Ascending aorta (tissue), 2 donors: ENCODE measurements around the gene KRTAP19-7. TPM values are rescaled to one million over a fixed set of nuclear protein-coding genes. Genes with fewer than 3 reads are reported as not detected.

Source experiments
- DNase-seq, 2 donors: peaks; one replicate each; pipeline ENCODE4 v3.0.0-alpha.2; 2019; ENCODE audit warnings: low spot score in 2 of 2
- H3K27ac ChIP-seq, 2 donors: fragments of 200-600 bp; sonication (generic); one replicate each; pipeline ENCODE4 v1.5.1; 2016 to 2017; ENCODE audit warnings: mild to moderate bottlenecking in 1 of 2
- H3K27me3 ChIP-seq: fragments of 200-600 bp; sonication (generic); one replicate; pipeline ENCODE4 v1.5.1; 2017
- H3K36me3 ChIP-seq, 2 donors: fragments of 200-600 bp; sonication (generic); one replicate each; pipeline ENCODE4 v1.5.1; 2016
- H3K4me1 ChIP-seq, 2 donors: fragments of 200-600 bp; sonication (generic); one replicate each; pipeline ENCODE4 v1.5.1; 2016 to 2017; ENCODE audit warnings: mild to moderate bottlenecking in 1 of 2
- H3K4me3 ChIP-seq, 2 donors: fragments of 200-600 bp; sonication (generic); one replicate each; pipeline ENCODE4 v1.5.1; 2016 to 2017; ENCODE audit warnings: mild to moderate bottlenecking in 1 of 2
- H3K9me3 ChIP-seq, 2 donors: fragments of 200-600 bp; sonication (generic); one replicate each; pipeline ENCODE4 v1.5.1; 2016
- intact Hi-C: fragments of 100-400 bp; cut with DNase I; formaldehyde crosslinking; loops from one replicate; pipeline ENCODE4 v1.15.1; 2023
- total RNA-seq: library from RNA; depleted of rRNA; stranded (reverse); fragments of >200 nt; gene quantifications from one replicate; pipeline ENCODE4 v1.1.0, GENCODE V29; 2016
- TF ChIP-seq, protein P1 (sequence below), 3 experiments: fragments of 200-600 bp in 2 of 3; fragments of 450-650 bp in 1 of 3; sonication (generic) in 2 of 3; IDR thresholded peaks; one replicate each; pipeline ENCODE4 v1.5.1; 2016 to 2019; ENCODE audit warnings: antibody characterized with exemption in 3 of 3, mild to moderate bottlenecking in 1 of 3, moderate library complexity in 1 of 3

KRTAP19-7 gene
- total RNA-seq, 1 donor from 2014 or later: not detected

DNA sequence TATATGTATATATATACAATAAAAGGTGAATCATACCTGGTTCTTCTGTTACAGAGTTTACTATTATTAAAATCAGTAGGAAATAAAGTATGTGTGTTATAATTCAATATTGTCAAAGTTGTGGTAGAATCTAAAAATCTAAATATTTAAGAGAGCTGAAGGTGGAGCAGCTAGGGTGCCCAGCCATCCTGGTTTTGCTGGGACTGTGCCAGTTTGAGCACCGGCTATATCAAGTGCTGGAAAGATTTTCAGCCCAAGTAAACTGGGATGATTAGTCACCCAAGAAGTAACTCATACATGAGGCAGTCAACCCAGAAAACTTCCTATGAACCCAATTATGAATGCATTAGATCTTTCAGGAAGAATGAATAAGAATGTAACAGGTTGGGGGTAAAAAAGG, 42.2 kb downstream of the KRTAP19-7 start:
- Histone ChIP-seq H3K4me3 (no peak overlapping the region), H3K9me3 (no peaks in the 10 kb centered on the region), H3K4me1 (no peaks in the 10 kb centered on the region), H3K27me3 (no peaks in the 10 kb centered on the region), H3K27ac (no peak overlapping the region), H3K36me3 (no peaks in the 10 kb centered on the region)
- intact Hi-C loops: no loop called here
- TF ChIP-seq, protein P1, sequence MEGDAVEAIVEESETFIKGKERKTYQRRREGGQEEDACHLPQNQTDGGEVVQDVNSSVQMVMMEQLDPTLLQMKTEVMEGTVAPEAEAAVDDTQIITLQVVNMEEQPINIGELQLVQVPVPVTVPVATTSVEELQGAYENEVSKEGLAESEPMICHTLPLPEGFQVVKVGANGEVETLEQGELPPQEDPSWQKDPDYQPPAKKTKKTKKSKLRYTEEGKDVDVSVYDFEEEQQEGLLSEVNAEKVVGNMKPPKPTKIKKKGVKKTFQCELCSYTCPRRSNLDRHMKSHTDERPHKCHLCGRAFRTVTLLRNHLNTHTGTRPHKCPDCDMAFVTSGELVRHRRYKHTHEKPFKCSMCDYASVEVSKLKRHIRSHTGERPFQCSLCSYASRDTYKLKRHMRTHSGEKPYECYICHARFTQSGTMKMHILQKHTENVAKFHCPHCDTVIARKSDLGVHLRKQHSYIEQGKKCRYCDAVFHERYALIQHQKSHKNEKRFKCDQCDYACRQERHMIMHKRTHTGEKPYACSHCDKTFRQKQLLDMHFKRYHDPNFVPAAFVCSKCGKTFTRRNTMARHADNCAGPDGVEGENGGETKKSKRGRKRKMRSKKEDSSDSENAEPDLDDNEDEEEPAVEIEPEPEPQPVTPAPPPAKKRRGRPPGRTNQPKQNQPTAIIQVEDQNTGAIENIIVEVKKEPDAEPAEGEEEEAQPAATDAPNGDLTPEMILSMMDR (IDR thresholded peaks at IDR 0.05): no peak
- no peak for DNase-seq

DNA sequence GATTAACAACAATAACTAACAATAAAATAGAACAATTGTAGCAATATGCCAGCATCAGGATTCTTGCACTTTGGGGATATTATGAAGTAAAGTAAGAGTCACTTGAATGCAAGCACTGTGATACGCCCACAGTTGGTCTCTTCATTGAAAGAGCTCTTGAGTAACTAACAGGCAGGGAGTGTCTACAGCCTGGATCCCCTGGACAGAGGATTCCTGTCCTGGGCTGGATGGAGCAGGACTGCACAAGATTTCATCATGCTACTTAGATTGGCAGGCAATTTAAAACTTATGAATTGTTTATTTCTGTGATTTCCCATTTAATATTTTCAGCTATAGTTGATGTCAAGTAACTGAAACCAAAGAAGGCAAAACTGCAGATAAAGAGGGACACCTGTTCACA, 45.4 kb downstream of the KRTAP19-7 start:
- intact Hi-C loops: no loop called here
- DNase-seq: no peak
- TF ChIP-seq, protein P1 (IDR thresholded peaks at IDR 0.05): no peak
- Histone ChIP-seq H3K36me3 (no peaks in the 10 kb centered on the region), H3K9me3 (no peaks in the 10 kb centered on the region), H3K27me3 (no peaks in the 10 kb centered on the region), H3K27ac (no peak overlapping the region), H3K4me3 (no peak overlapping the region), H3K4me1 (no peaks in the 10 kb centered on the region)

Other genes with a start within 250 kb of the KRTAP19-7 start
- gene KRTAP26-1, start 241.0 kb downstream of the KRTAP19-7 start, total RNA-seq: not detected
- not detected for gene KRTAP27-1, start 223.6 kb downstream of the KRTAP19-7 start, total RNA-seq
- not detected for gene KRTAP23-1, start 212.7 kb downstream of the KRTAP19-7 start, total RNA-seq
- not detected for gene KRTAP13-2, start 189.0 kb downstream of the KRTAP19-7 start, total RNA-seq
- not detected for gene KRTAP13-1, start 165.3 kb downstream of the KRTAP19-7 start, total RNA-seq
- not detected for gene KRTAP13-3, start 135.4 kb downstream of the KRTAP19-7 start, total RNA-seq
- not detected for gene KRTAP13-4, start 131.1 kb downstream of the KRTAP19-7 start, total RNA-seq
- not detected for gene KRTAP15-1, start 121.0 kb downstream of the KRTAP19-7 start, total RNA-seq
- not detected for gene KRTAP19-1, start 80.9 kb downstream of the KRTAP19-7 start, total RNA-seq
- not detected for gene KRTAP19-2, start 73.9 kb downstream of the KRTAP19-7 start, total RNA-seq
- not detected for gene KRTAP19-3, start 69.3 kb downstream of the KRTAP19-7 start, total RNA-seq
- not detected for gene KRTAP19-4, start 64.1 kb downstream of the KRTAP19-7 start, total RNA-seq
- not detected for gene KRTAP19-5, start 59.2 kb downstream of the KRTAP19-7 start, total RNA-seq
- gene KRTAP19-6, start 19.4 kb downstream of the KRTAP19-7 start, total RNA-seq: not detected
- gene KRTAP22-2, start 29.1 kb upstream of the KRTAP19-7 start, total RNA-seq: not detected
- not detected for gene KRTAP6-3, start 31.1 kb upstream of the KRTAP19-7 start, total RNA-seq
- not detected for gene KRTAP6-2, start 37.6 kb upstream of the KRTAP19-7 start, total RNA-seq
- gene KRTAP22-1, start 39.8 kb upstream of the KRTAP19-7 start, total RNA-seq: not detected
- gene KRTAP6-1, start 52.6 kb upstream of the KRTAP19-7 start, total RNA-seq: not detected
- gene KRTAP20-1, start 55.1 kb upstream of the KRTAP19-7 start, total RNA-seq: not detected
- gene KRTAP20-4, start 59.3 kb upstream of the KRTAP19-7 start, total RNA-seq: not detected
- gene KRTAP20-2, start 73.9 kb upstream of the KRTAP19-7 start, total RNA-seq: not detected
- not detected for gene KRTAP20-3, start 81.5 kb upstream of the KRTAP19-7 start, total RNA-seq
- gene KRTAP21-3, start 157.5 kb upstream of the KRTAP19-7 start, total RNA-seq: not detected
- not detected for gene KRTAP21-2, start 185.9 kb upstream of the KRTAP19-7 start, total RNA-seq
- not detected for gene KRTAP21-1, start 194.1 kb upstream of the KRTAP19-7 start, total RNA-seq